SK-MEL-5 (cell line): ENCODE measurements around the gene NFIB. TPM values are rescaled to one million over a fixed set of nuclear protein-coding genes. Genes with fewer than 3 reads are reported as not detected.

Experiments
- DNase-seq: peaks from one replicate; pipeline ENCODE4 v3.0.0-alpha.2; 2016; ENCODE audit warnings: low read depth, low spot score
- in situ Hi-C: cut with HindIII; loops from 2 replicates; pipeline ENCODE4 v1.10.0; 2016; ENCODE audit warnings: low sequenced_read_pairs, high pct_unique_total_duplicates, low pct_unique_long_range_greater_than_20kb
- total RNA-seq: library from RNA; depleted of rRNA; stranded (reverse); fragments of >200 nt; shearing (Covaris generic); gene quantifications from 2 replicates; pipeline ENCODE4 v1.2.3, GENCODE V29; 2014

Gene NFIB
- total RNA-seq, 1 experiment from 2014 or later: 11.7 TPM

GRCh38 chr9:14216612-14217194, 97.2 kb downstream of the NFIB start:
- in situ Hi-C loops: no loop called here
- DNase-seq: no peak

GRCh38 chr9:14215614-14216013, 98.3 kb downstream of the NFIB start:
- no peak for DNase-seq
- in situ Hi-C loops: no loop called here

GRCh38 chr9:14214693-14215092, 99.2 kb downstream of the NFIB start:
- DNase-seq: no peak
- in situ Hi-C loops: no loop called here

GRCh38 chr9:14214065-14214684, 99.8 kb downstream of the NFIB start:
- DNase-seq: no peak
- in situ Hi-C loops: no loop called here

GRCh38 chr9:14213504-14213903, 100.4 kb downstream of the NFIB start:
- DNase-seq: no peak
- in situ Hi-C loops: no loop called here

- in situ Hi-C loops: no loop called here
These were observed 101.1 kb downstream of the NFIB start for GRCh38 chr9:14212697-14213420.

GRCh38 chr9:14212077-14212476, 101.9 kb downstream of the NFIB start:
- in situ Hi-C loops: no loop called here
- DNase-seq: no peak

More at GRCh38 chr9:14212697-14213420, 101.1 kb downstream of the NFIB start:
- no peak for DNase-seq

- DNase-seq: no peak
- in situ Hi-C loops: no loop called here
These were observed 102.4 kb downstream of the NFIB start for GRCh38 chr9:14211564-14211963.

GRCh38 chr9:14210428-14210827, 103.5 kb downstream of the NFIB start:
- in situ Hi-C loops: no loop called here

GRCh38 chr9:14209399-14210345, 104.3 kb downstream of the NFIB start:
- in situ Hi-C loops: no loop called here
- no peak for DNase-seq

More at GRCh38 chr9:14210428-14210827, 103.5 kb downstream of the NFIB start:
- no peak for DNase-seq

- DNase-seq: no peak
- in situ Hi-C loops: no loop called here
These were observed 106.5 kb downstream of the NFIB start for GRCh38 chr9:14207352-14207995.

GRCh38 chr9:14205463-14205862, 108.5 kb downstream of the NFIB start:
- in situ Hi-C loops: no loop called here
- no peak for DNase-seq

- no peak for DNase-seq
- in situ Hi-C loops: no loop called here
These were observed 110.4 kb downstream of the NFIB start for GRCh38 chr9:14203356-14204056.

- in situ Hi-C loops: no loop called here
- no peak for DNase-seq
These were observed 115.0 kb downstream of the NFIB start for GRCh38 chr9:14198841-14199455.

- DNase-seq: no peak
- in situ Hi-C loops: no loop called here
These were observed 115.7 kb downstream of the NFIB start for GRCh38 chr9:14198047-14198840.

GRCh38 chr9:14197325-14197858, 116.5 kb downstream of the NFIB start:
- in situ Hi-C loops: no loop called here
- DNase-seq: no peak
